Measurements from ENCODE around the gene SYCE1. TPM values are rescaled to one million over a fixed set of nuclear protein-coding genes. Genes with fewer than 3 reads are reported as not detected.
"Not testable (repeated sequence)": the region's sequence is repeated elsewhere in the genome, so short reads cannot be mapped to it uniquely, and the experiment has no call there.

The SYCE1 gene, protein sequence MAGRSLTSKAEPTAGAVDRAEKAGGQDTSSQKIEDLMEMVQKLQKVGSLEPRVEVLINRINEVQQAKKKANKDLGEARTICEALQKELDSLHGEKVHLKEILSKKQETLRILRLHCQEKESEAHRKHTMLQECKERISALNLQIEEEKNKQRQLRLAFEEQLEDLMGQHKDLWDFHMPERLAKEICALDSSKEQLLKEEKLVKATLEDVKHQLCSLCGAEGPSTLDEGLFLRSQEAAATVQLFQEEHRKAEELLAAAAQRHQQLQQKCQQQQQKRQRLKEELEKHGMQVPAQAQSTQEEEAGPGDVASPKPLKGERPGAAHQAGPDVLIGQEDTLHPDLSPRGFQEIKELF
- polyA plus RNA-seq (ENCODE audit: insufficient read length): 0.59 TPM

DNA sequence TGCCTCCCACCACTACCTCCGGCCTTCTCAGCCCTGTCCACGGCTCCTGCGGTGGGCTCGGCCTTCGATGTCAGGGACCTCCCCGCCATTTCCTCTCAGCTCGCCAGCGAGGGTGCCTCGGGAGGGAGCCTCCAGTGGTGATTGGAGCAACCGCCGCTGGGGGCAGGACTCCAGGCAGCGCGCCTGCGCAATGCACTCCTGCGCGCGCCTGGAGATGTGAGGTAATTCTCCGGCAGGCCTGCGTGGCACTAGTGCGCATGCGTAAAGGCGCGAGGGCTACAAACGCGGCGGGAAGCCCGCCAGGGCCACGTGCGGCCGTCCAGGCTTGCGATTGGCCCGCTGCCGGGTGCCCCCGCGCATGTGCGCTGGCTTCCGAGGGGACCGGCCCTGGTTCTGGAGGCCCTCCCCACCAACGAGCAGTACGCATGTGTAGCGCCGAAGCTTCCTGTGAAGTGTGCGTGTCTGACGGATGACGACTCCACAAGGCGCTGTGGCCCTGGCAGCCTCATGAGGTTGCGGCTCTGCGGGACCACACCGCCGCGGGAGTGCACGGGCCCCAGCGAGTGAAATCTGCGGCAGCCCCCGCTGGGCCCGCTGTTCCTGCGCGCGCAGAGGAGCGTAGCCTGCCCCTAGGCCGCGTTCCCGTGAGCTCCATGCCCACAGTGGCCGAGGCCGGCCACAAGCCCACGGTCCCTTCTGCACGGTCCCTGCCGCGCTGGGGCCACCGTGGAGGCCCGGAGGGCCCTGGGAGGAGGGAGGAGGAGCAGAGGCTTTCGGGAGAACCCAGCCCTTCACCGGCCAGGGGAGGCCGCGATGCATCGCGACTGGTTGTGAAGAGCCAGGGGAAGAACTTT lies at the start of gene SYCE1:
TSS of gene SYCE1 (minus strand) at position 143 of the 854 bp plus-strand sequence. CDS start at position 89, 54 bp downstream.
- DNase-seq (ENCODE audit: low read depth): no peak

DNA sequence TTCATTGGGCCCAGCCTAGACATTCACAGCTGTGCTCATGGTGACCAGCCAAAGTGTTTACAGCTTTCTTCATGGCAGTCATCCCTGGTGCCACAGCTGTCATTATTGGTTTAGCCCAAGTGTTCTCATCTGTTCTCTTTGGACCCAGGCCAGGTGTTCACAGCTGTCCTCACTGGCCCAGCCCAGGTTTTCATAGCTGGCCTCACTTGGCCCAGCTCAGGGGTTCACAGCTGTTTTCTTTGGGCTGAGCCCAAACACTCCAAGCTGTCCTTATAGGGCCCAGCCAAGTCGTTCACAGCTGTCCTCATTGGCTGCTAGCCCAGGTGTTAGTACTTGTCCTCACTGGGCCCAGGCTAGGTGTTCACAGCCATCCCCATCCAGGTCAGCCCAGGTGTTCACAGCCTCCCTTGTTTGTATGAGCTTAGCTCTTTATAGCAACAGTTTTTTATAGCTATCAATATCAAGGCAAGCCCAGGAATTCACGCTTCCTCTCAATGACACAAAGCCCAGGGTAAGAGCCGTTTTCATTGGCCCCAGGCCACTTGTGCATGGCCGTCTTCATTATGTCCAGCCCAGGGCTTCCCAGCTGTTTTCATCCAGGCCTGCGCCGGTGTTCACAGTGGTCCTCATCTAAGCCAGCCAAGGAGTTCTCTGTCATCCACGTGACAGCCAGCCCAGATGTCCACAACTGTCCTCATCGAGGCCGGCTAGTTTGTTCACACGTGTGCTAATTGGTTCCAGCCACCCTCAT lies 49.6 kb upstream of the SYCE1 start:
- DNase-seq (ENCODE audit: low read depth): no peak

DNA sequence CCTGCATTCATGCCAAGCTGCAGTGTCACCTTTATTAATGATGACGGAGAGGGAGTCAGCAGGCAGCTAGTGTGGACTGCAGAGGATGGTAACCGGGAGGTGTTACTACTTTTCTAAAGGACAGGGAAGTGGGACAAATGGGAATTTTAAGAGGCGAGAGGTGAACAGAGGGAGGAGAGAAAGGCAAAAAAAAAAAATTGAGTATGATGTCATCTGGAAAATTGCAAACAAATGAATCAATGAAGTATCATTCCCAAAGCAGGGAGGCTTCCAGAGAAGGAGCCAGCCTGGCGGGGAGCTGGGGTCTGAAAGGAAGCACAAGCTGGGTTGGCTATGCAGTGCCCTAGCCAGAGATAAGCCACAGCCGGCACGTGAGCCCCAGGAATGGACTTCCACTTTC lies 48.3 kb upstream of the SYCE1 start:
- no peak for DNase-seq (ENCODE audit: low read depth)

DNA sequence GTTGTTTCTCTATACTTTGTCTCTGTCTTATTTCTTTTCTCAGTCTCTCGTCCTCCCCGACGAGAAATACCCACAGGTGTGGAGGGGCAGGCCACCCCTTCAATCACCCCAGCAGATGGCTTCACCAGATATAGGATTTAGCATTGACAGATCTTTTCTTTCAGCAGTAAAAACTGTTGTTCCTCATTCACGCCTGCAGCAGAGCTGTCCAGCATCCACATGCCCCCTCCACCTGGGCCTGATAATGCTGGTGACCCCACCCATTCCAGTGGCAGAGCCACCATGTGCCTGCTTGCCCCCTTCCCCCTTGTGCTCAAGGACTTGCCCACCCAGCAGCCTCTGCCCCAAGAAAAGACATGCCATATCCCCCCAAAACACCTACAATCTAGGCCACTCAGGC lies 45.7 kb upstream of the SYCE1 start:
- no peak for DNase-seq (ENCODE audit: low read depth)

DNA sequence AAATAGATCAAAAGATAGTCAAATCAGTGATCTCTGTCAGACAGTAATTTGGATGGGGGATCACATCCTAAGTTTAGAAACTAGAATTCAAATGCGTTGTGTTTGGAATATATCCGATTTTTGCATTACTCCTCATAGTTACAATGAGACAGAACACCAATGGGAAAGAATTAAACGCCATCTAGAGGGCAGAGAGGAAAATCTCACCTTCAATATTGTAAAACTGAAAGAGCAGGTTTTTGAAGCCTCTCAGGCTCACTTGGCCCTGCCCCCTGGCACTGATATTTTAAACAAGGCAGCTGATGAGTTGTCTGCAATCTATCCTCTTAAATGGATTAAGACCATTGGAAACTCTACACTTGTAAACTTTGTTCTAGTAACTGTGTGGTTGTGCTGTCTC lies 43.5 kb upstream of the SYCE1 start:
- DNase-seq (ENCODE audit: low read depth): no peak

DNA sequence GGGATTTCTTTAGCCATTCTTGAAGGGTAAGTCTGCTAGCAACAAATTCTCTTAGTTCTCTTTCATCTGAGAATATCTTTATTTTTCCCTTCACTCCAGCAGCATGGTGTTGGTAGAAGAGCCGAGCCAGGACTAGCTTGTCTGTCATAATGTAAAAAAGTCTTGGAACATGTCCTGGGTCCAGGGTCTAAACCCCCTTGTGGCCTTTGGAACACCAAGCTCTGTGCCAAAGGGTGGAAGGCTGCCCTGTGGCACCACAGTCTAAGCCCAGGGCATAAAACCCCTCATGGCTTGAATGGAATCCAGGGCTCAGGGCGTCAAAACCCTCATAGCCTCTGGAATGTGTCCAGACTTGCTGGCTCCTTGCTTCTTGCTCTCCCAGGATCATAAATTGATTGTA lies 38.1 kb upstream of the SYCE1 start:
- not testable (repeated sequence) for DNase-seq (ENCODE audit: low read depth)

DNA sequence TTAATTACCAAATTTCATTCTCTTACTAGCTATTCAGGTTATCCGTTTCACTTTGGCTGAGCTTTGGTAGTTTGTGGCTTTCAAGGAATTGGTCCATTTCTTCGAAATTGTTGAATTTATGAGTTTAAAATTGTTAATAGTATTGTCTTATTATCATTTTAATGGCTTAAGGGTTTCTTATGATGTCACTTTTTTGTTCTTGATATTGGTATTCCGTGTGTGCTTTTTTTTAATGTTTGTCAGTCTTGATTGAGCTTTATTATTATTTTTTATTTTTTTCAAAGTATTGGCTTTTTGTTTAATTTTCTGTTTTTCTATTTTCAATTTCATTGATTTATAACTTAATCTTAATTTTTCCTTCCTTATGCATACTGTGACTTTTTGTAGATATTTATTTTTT lies 35.3 kb upstream of the SYCE1 start:
- DNase-seq (ENCODE audit: low read depth): no peak

DNA sequence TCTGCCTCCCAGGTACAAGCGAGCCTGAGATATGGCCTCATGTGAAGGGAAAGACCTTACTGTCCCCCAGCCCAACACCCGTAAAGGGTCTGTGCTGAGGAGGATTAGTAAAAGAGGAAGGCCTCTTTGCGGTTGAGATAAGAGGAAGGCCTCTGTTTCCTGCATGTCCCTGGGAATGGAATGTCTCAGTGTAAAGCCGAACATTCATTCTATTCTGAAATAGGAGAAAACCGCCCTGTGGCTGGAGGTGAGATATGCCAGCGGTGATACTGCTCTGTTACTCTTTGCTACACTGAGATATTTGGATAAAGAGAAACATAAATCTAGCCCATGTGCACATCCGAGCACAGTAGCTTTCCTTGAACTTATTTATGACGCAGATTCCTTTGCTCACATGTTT lies 34.5 kb upstream of the SYCE1 start:
- DNase-seq (ENCODE audit: low read depth): not testable (repeated sequence)

DNA sequence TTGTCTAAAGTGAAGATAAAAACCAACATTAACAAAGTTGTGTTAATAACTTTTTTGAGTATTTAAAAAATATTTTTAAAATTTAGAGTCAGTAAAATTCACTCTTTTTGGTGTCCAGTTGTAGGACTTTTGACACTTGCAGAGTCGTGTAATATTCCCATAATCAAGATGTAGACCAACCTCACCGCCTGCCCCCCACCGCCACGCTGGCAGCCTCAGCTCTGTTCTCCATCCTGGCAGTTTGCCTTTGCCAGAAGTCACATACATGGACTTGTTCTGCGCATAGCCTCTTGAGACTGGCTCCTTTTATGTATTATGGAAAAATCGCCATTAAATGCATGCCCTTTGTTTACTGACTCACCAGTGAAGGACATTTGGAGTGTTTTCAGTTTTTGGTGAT lies 27.3 kb upstream of the SYCE1 start:
- no peak for DNase-seq (ENCODE audit: low read depth)

DNA sequence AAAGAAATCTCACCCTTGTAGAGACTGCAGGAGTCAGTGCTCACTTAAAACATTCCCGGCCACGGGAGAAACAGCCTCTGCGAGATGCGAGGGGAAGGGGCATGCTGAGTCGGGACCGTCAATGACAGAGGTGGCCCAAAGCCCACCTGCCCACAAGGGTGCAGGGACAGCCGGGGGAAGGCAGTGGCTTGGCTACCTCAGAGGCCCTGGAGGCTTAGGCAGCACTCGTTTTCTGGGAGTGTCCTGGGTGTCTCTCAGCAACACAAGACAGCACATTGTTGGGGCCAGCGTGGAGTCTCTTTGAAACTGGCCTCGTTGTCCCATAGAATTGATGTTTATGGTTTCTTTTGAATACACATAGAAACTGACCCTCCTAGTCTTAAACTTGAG lies 25.6 kb upstream of the SYCE1 start:
- DNase-seq (ENCODE audit: low read depth): no peak

DNA sequence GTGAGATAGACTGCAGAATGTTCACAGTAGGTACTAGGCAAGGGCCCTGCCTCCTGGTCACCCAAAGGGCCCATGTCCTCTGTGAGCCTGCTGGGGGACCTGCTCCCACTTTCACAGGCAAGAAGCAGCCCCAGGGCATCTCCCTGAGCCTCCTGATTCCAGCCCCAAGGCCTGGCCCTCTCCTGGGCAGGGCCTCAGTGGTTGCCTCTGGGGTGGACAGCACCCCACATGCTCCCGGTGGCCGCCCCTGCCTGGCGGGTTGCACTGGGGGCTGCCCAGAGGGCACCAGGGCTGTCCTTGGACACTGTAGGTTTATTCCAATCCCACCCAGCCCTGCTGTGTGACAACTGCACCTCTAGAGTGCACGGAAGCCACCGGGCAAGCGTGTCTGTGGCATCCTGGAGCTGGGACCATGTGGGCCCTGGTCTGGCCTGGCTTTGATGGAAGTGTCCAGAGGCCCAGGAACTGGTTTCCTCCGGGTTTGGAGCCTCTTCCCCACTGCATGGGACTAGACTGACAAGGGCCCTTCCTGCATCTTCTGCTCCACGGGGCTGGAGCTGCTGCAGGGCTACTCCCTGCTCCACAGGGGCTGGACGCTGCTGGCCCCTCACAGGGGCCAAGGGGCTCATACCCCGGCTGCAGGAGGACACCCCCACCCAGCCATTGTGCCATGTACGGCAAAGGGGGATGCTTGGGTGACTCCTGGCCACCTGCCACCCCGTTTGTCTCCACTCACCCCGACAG lies 25.0 kb upstream of the SYCE1 start:
- DNase-seq (ENCODE audit: low read depth): no peak

DNA sequence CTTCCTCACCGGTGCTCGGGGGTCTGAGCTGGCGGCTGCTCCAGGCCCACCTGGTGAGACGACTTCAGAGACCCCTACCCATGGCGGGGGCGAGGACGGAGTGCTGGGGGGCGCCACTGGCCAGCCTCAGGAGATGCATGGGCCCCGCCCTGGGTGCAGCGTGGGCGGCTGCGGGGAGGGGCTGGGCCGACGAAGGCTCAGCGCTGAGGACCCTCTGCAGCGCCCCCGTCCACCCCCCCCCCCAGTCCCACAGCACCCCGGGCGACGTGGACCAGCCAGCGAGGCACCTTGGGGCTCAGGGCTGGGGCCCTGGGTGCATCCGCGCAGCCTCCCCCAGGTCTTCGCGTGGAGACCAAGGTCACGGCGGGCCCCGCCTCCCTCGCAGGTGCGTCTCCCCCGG lies 11.7 kb upstream of the SYCE1 start:
- DNase-seq (ENCODE audit: low read depth): not testable (repeated sequence)

DNA sequence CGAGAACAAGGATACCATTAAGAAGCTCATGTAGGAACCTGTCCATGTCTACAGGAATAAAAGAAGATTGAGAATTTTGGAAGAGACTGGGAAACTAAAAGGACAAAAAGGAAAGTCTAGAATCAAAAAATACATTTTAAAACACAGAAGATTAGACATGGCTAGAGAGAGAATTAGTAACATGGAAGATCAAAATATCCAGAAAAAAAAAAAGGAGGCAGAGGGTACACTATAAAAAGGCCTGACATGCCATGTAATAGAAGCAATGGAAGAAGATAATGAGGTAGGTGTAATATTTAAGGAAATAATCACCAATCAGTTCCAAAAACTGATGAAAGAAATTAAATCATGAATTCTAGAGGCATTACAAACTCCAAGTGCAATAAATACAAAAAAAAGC lies 8.1 kb upstream of the SYCE1 start:
- not testable (repeated sequence) for DNase-seq (ENCODE audit: low read depth)

DNA sequence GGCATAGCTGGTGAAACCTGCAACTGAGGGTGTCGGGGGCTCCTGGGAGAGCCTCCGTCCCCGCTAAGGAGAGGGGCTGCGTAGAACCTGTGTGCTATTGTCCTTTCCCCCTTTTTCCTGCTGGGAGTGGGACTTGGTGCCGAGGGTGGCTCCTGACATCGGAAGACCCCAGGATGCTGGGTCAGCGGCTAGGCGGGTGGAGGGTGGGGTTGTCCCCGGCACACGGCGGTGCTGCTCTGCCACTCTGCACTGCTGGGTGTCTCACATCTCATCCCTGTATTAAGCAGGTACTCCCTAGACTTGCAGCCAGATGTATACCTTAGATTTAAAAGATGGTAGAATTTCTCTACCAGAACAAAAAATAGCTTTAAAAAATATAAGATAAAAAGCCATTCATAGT lies 6.7 kb upstream of the SYCE1 start:
- not testable (repeated sequence) for DNase-seq (ENCODE audit: low read depth)

DNA sequence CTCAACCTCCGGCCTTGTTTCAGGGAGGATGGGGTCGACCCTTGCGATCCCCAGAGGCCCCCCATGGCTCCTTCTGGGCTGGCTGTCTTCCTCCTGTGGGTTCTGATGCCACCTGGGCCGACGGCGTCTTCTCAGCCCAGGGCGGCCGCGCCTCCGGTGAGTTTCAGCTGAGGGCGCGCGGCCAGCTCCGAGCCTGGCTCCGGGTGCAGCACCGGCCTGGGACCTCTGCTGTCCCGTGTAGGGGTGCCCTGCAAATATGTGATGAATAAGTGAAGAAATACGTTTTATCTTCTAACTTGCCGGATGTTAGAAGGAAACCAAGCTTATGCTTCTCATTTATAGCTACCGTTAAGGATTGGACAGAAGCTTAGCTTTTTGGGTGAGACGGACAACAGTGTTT lies 4.4 kb upstream of the SYCE1 start:
- DNase-seq (ENCODE audit: low read depth): not testable (repeated sequence)

DNA sequence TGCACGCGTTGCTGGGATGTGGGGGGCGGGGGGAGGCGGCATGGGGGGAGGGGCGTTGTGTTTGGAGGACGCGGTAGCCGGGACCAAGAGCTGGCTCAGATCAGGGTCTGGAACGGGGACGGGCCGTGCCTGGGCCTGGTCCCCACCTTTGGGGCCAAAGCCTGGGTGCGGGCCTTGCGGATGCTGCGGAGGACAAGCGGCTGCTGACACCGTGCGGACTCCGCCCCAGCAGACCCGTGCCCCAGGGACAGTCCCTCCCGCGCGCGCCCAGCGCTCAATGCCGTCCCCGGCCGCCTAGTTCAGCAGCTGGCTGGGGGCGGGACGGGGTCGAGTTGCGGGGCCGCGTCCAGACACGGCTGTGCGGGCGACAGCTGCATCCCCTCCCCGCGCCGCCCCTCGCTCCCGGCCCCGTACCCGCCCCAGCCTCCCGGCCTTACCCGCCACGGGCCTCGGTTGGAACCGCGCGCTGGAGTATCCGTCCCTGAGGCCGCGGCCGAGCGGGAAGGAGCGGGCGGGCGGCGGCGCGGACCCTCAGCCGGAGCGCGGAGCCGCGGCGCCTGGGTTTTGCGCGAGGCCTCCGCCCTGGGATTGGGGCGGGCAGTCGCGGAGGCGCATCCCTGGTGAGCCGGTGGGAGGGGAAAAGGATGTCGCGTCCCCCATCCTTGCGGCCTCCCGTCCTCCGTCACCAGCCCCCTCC lies 3.6 kb upstream of the SYCE1 start:
- DNase-seq (ENCODE audit: low read depth): not testable (repeated sequence)

DNA sequence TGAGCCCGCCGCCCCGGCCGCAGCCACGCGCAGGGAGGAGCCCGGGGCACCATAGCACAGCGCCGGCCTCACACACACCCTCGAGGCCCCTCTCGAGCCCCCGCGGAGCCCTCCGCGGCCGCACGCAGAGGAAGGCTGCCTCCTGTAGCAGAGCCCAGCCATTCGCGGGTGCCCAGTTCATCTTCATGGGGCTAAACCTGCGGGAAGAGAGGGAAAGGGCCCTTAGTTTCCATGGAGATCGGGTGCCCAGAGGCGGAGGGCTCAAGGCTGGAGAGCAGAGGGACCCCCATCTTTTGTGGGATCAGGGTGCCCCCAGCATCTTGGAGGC lies 2.9 kb upstream of the SYCE1 start:
- DNase-seq (ENCODE audit: low read depth): no peak

DNA sequence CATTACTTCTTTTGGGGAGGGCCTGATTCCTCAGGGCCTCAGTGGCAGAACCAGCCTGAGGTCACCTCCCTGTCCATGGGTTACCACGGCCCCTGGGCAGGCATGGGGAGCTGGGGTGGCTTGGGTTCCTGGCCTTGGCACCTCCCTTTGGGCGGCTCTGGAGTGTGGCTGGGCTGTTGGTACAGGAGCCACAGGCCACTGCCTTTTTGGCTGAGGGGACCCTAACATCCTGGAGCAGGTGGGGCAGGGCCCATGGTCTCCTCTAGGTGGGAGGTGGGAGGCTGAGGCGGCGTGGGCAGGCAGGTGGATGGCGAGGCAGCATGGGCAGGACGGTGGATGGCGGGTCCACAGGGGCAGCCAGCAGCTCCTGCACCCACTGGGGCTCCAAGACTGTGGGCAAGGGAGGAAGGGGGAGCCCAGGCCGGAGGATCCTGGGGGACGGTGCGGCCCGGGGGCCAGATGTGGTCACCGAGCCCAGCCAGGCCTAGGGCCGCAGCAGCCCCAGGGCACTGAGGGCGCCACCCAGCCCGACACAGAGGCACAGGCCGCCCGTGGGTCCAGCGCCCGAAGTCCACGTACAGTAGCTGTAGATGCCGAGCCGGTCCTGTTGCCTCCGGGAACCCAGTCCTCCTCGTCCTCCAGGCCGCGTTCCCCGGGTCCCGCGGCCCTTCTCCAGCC lies 2.4 kb upstream of the SYCE1 start:
- DNase-seq (ENCODE audit: low read depth): no peak

DNA sequence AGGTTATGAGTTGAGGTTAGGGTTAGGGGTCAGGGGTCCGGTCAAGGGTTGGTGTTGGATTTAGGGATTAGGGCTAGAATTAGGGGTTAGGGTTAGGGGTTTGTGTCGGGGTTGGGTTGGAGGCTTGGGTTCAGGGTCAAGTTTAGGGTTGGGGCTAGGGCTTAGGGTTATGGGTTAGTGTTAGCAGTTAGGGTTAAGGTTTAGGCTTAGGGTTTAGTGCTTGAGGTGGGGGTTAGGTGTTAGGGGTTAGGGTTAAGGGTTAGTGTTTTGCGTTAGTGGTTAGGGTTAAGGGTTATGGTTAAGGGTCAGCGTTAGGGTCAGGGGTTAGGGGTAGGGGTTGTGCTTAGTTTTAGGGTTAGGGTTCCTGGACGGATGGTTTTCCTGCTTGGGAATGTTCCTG lies 1.7 kb upstream of the SYCE1 start:
- DNase-seq (ENCODE audit: low read depth): no peak

DNA sequence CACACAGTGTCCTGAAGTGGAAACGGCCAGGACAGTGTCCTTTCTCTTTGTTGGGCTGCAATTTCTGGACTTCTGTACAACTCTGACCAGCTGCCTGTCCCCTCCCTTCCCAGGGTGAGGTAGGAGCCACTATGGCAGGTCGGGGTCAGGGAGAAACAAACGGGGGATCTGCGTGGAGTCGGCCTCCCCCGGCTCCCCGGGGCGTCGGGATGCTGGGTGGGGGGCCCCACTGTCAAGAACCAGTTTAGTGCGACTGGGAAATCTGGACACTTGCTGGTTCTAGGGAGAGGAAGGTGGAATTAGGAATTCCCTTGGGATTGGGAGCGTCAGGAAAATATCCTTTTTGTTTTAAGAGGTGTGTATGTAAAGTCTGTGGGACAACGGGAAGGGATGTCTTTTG lies 567 bp downstream of the SYCE1 start:
- DNase-seq (ENCODE audit: low read depth): no peak

DNA sequence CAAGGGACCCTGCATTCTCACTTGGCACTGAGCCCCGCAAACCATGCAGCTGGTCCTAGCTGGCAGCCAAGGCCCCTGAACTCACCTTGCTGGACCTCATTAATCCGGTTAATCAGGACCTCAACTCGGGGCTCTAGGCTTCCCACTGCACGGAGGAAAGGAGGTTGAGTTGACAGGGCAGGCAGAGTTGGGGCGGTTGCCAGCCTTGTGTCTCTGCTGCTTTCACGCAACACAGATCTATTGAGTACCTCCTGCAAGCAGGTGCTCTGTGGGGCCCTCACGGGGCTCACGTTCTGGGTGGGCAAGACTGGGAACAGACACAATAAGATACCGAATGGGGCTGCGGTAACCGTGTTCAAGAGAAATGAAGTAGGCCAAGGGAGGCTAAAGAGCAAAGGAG lies 6.2 kb downstream of the SYCE1 start:
- no peak for DNase-seq (ENCODE audit: low read depth)

All from forelimb muscle (tissue), 1 donor.